ENCODE data around the gene PHF21B. TPM values are rescaled to one million over a fixed set of nuclear protein-coding genes. Genes with fewer than 3 reads are reported as not detected.

PHF21B gene
- polyA plus RNA-seq, 1 experiment = 0.01 TPM

DNA sequence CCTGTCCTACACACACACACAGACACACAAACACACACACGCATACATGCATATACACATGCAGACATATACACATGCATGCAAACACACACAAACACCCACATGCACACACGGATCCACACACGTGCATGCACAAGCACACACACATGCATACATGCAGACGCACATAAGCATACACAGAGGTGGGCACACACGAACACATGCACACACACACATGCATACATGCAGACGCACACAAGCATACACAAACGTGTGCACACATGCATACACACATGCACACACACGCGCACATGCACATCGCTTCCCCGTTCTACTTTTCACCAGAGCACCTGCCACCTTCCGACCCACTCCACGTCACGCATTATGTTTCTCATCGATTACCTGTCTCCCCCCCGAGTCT is 13.2 kb downstream of the PHF21B start:
- H3K27me3 ChIP-seq (ENCODE audit: control insufficient read depth, insufficient read depth, low read length) = peaks cover 3% of the 10 kb centered on the region
- H3K4me3 ChIP-seq (ENCODE audit: low read depth, low read length) = no peak overlapping the region
- ChIA-PET POLR2A (no interaction called here), CTCF (no interaction called here)
- no peak for DNase-seq (ENCODE audit: low read depth)
- TF ChIP-seq, protein P1, sequence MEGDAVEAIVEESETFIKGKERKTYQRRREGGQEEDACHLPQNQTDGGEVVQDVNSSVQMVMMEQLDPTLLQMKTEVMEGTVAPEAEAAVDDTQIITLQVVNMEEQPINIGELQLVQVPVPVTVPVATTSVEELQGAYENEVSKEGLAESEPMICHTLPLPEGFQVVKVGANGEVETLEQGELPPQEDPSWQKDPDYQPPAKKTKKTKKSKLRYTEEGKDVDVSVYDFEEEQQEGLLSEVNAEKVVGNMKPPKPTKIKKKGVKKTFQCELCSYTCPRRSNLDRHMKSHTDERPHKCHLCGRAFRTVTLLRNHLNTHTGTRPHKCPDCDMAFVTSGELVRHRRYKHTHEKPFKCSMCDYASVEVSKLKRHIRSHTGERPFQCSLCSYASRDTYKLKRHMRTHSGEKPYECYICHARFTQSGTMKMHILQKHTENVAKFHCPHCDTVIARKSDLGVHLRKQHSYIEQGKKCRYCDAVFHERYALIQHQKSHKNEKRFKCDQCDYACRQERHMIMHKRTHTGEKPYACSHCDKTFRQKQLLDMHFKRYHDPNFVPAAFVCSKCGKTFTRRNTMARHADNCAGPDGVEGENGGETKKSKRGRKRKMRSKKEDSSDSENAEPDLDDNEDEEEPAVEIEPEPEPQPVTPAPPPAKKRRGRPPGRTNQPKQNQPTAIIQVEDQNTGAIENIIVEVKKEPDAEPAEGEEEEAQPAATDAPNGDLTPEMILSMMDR (IDR thresholded peaks at IDR 0.05; ENCODE audit: insufficient read depth, low read depth, low read length) = no peak
- no peaks in the 10 kb centered on the region for H3K36me3 ChIP-seq (ENCODE audit: control insufficient read depth, insufficient read depth, low read length)

DNA sequence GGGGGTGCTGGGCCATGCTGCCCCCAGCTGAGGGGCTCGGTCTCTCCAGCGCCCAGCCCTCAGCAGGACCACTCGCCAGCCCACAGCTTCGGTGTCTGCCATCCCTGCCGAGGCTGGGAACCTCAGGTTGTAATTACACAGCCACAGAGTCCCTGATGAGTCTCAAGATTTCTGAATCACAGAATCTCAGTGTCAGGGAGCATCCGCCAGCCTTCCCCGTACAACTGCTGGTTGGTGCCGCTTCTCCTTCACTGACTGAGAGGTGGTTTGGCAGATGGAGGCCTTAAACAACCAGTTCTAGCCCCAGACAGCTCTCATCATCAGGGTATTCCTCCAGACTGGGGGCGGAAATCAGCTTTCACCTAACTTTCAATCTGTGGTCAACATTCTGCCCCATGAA is 13.7 kb downstream of the PHF21B start:
- ChIA-PET POLR2A (no interaction called here), CTCF (no interaction called here)
- Histone ChIP-seq H3K27me3 (ENCODE audit: control insufficient read depth, insufficient read depth, low read length) (peaks cover 3% of the 10 kb centered on the region), H3K36me3 (ENCODE audit: control insufficient read depth, insufficient read depth, low read length) (no peaks in the 10 kb centered on the region), H3K4me3 (ENCODE audit: low read depth, low read length) (no peak overlapping the region)
- TF ChIP-seq, protein P1 (IDR thresholded peaks at IDR 0.05; ENCODE audit: insufficient read depth, low read depth, low read length) = no peak
- DNase-seq (ENCODE audit: low read depth) = no peak

DNA sequence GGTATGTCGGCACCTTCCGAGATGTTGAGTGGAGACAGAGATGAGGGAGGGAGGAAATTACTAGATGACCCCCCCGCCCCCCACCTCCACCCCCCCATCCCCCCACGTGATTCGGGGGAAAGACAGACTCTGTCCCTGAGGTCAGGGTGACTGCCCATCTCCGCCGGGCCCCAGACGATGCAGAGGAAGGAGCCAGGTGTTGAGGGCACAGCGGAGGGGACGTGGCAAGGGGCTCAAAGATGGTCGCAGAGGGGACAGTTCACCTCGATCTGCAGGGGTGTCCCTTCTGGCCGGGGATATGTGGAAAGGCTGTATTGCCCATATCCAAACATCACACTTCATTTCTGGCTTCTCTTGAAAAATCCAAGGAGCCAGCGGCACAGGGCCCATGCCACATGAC is 14.1 kb downstream of the PHF21B start:
- ChIA-PET CTCF (no interaction called here), POLR2A (no interaction called here)
- peaks cover 3% of the 10 kb centered on the region for H3K27me3 ChIP-seq (ENCODE audit: control insufficient read depth, insufficient read depth, low read length)
- no peak for DNase-seq (ENCODE audit: low read depth)
- H3K4me3 ChIP-seq (ENCODE audit: low read depth, low read length) = no peak overlapping the region
- H3K36me3 ChIP-seq (ENCODE audit: control insufficient read depth, insufficient read depth, low read length) = no peaks in the 10 kb centered on the region
- TF ChIP-seq, protein P1 (IDR thresholded peaks at IDR 0.05; ENCODE audit: insufficient read depth, low read depth, low read length) = no peak

DNA sequence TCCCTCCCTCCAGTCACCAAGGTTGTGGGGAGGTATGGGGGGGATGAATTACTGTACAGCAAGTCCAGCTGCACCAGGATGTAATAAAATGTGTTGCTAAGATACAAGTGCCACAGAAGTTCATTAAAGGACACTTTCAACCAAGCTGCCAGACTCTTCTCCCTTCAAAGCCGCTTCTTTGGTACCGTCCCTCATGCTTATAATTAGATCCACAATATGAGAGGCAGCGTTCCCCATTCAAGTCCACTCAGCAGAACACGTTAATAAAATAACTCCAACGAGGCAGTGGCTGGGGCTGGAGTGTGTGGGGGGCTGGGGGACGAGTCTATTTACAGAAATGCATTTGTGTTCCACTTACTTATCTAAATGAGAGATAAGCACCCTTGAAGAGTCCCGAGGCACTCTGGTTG is 14.7 kb downstream of the PHF21B start:
- ChIA-PET POLR2A (no interaction called here), CTCF (interaction anchor here (1.7 kb wide), 1 partner anchor 14 kb away, joined by 4 read pairs; the partner anchor contains the start of gene PHF21B)
- no peaks in the 10 kb centered on the region for H3K36me3 ChIP-seq (ENCODE audit: control insufficient read depth, insufficient read depth, low read length)
- peaks cover 3% of the 10 kb centered on the region for H3K27me3 ChIP-seq (ENCODE audit: control insufficient read depth, insufficient read depth, low read length)
- no peak overlapping the region for H3K4me3 ChIP-seq (ENCODE audit: low read depth, low read length)
- DNase-seq (ENCODE audit: low read depth) = no peak
- TF ChIP-seq, protein P1 (IDR thresholded peaks at IDR 0.05; ENCODE audit: insufficient read depth, low read depth, low read length) = no peak

DNA sequence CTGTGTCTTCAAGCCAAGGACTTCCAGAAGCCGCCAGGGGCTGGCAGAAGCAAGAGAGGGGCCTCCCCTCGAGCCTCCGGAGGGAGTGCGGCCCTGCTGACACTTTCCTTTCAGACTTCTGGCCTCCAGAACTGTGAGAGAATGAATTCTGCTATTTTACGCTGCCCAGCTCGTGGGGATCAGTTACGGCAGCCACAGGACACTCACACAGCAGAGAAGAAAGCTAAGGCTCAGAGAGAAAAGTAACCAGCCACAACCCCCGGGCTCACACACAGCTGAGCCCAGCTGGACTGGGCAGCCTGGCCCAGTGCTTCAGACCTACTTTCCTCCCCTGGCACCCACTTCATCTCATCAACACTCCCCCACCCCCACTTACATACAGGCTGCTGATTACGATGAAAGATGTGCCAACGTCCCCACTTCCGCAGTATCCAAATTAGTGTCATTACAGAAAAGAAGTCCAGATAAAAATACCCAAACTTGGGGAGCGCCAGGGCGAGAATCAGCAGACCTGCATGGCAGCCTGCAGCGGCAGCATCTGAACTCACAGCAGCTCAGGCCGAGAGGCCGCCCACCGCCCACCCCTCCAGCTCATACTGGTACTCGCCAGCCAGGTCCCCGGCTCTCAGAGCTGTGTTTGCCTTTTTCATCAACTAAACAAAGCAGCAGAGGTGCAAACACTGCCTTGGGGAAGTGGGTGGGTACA is 15.3 kb downstream of the PHF21B start:
- POLR2A ChIA-PET = interaction anchor here (0.5 kb wide), 1 partner anchor 8 kb away, joined by 3 read pairs; no protein-coding TSS in a partner anchor
- TF ChIP-seq, protein P1 (IDR thresholded peaks at IDR 0.05; ENCODE audit: insufficient read depth, low read depth, low read length) = no peak
- no peaks in the 10 kb centered on the region for H3K36me3 ChIP-seq (ENCODE audit: control insufficient read depth, insufficient read depth, low read length)
- no peak for DNase-seq (ENCODE audit: low read depth)
- no peak overlapping the region for H3K4me3 ChIP-seq (ENCODE audit: low read depth, low read length)
- peaks cover 3% of the 10 kb centered on the region for H3K27me3 ChIP-seq (ENCODE audit: control insufficient read depth, insufficient read depth, low read length)
- CTCF ChIA-PET = interaction anchor here (1.7 kb wide), 1 partner anchor 14 kb away, joined by 4 read pairs; the partner anchor contains the start of gene PHF21B

Data from BJ (cell line).